OCI-M1 (cell line): ENCODE data around the gene ZNF57.
"Not testable (repeated sequence)": the region's sequence is repeated elsewhere in the genome, so short reads cannot be mapped to it uniquely, and the experiment has no call there.

ENCODE experiments used
- DNase-seq: peaks from one replicate; lab custom pipeline; 2025; lab: John Stamatoyannopoulos, UW

ZNF57 gene

DNA sequence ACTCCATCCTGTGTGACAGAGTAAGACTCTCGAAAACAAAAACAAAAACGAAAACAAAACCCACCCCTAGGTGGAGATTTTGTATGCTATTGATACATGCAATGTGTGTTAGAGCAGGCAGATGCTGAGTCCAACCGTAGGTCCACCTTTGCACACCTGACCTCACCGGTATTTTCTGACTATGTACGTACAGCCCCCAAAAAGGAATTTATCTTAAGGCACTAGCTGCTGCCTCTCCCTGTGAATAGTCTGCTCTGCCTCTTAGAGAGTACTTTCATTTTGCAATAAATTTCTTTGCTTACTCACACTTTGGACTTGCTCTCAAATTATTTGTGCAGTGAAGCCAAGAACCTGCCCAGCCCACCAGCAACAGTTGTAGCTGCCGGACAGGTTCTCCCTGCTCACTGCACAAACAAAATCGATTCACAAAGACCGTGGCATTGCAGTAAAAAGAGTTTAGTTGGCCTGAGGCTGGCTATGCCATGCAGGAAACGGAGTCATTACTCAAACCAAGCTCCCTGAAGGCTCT lies 52.3 kb downstream of the ZNF57 start:
- peak; percentile 26 for DNase-seq

GRCh38 chr19:2957160-2957559 lies 56.4 kb downstream of the ZNF57 start:
- DNase-seq, result no peak

DNA sequence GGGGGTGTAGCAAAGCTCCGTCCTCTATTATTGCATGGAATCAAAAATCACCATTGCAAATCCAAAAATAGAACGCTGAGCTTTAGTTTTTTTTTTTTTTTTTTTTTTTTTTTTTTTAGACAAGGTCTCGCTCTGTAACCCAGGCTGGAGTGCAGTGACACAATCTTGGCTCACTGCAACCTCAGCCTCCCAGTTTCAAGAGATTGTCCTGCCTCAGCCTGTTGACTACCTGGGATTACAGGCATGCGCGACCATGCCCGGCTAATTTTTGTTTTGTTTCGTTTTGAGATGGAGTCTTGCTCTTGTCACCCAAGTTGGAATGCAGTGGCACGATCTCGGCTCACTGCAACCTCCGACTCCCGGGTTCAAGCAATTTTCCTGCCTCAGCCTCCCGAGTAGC lies 59.4 kb downstream of the ZNF57 start:
- DNase-seq, result no peak

DNA sequence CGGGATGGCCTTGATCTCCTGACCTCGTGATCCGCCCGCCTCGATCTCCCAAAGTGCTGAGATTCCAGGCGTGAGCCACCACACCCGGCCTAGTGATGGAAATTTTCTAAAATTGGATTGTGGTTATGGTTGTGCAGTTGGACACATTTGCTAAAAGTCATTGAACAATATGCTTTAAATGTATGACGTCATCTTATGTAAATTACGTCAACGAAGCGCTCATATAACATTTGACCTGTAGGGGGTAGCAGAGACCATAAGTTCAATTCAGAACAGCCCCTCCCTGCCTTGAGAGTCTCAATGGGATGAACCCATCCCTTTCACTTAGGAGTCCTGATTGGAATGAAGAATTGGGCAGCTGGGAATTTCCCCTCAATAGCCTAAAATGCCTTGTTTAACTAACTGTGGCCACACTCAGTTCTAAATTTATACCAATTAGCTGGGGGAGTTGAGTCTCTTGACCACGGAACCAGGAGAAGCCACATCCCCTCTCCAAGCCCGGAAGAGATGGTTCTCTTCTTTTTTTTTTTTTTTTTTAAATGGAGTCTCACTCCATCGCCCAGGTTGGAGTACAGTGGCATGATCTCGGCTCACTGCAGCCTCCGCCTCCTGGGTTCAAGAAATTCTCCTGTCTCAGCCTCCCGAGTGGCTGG lies 61.4 kb downstream of the ZNF57 start:
- DNase-seq, result peak; percentile 75

DNA sequence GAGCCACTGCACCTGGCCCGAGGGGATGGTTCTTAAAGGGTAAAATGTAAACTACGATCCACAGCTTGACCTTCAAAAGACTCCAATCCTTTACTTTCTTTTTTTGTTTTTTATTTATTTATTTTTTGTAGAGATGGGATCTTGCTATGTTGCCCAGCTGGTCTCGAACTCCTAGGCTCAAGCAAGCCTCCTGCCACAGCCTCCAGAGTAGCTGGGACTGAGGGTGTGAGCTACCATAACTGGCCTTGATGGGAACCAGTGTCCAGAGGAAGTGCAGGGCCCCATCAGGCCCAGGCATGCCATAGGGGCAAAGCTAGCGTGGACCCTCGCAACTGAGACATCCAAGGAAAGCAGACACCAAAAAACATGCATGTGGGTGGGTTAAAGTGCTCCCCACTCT lies 62.4 kb downstream of the ZNF57 start:
- no peak for DNase-seq

DNA sequence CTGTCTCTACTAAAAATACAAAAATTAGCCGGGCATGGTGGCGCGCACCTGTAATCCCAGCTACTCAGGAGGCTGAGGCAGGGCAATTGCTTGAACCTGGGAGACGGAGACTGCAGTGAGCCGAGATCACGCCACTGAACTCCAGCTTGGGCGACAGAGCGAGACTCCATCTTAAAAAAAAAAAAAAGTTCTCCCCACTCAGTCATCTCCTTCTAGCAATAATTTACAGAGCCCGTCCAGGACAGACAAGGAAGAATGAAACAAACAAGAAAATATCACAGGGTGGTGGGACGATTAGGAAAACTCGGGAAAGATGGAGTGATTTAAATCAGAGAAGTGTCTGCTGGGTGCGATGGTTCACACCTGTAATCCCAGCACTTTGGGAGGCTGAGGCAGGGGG lies 62.9 kb downstream of the ZNF57 start:
- not testable (repeated sequence) for DNase-seq

GRCh38 chr19:2964874-2965273 lies 64.1 kb downstream of the ZNF57 start:
- DNase-seq, result no peak

DNA sequence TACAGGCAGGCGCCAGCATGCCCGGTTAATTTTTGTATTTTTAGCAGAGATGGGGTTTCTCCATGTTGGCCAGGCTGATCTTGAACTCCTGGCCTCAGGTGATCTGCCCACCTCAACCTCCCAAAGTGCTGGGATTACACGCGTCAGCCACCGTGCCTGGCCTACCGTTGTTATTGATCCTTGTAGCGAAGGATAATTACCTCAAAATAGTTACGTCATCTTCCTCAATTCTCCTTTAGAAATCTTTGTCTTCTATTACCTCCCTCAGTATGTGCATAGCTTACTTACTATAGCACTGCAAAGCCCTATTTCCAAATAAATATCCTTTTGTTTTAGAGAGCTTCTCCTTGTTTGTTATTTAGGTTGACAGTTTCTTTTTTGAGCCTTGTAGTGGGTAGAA lies 67.2 kb downstream of the ZNF57 start:
- no peak for DNase-seq
